Measurements from ENCODE around the gene EFCC1.

DNA sequence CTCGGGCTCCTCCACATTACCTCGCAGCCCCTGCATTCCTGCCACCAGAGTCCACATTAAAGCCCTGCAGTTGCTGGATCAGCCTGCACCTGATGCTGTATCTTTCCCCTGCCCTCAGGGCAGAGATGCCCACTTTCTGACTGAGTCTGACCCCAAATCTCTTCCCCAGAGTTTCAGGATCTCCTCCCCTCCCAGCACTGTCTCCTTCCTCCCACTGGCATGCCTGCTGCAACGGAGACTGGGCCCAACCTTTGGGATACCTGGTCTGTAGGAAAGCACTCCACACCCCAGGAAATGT is 38.9 kb downstream of the EFCC1 start:
- no peak for TF ChIP-seq ZNF8 (CRISPR knock-in tag; IDR thresholded peaks at IDR 0.05)
- TF ChIP-seq SNAI2 (CRISPR knock-in tag; IDR thresholded peaks at IDR 0.05): no peak
- TF ChIP-seq ZFP3 (CRISPR knock-in tag; IDR thresholded peaks at IDR 0.05): no peak
- TF ChIP-seq ZNF70 (CRISPR knock-in tag; IDR thresholded peaks at IDR 0.05): no peak
- TF ChIP-seq, protein P1, sequence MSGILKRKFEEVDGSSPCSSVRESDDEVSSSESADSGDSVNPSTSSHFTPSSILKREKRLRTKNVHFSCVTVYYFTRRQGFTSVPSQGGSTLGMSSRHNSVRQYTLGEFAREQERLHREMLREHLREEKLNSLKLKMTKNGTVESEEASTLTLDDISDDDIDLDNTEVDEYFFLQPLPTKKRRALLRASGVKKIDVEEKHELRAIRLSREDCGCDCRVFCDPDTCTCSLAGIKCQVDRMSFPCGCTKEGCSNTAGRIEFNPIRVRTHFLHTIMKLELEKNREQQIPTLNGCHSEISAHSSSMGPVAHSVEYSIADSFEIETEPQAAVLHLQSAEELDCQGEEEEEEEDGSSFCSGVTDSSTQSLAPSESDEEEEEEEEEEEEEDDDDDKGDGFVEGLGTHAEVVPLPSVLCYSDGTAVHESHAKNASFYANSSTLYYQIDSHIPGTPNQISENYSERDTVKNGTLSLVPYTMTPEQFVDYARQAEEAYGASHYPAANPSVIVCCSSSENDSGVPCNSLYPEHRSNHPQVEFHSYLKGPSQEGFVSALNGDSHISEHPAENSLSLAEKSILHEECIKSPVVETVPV (CRISPR knock-in tag; IDR thresholded peaks at IDR 0.05): no peak
- TF ChIP-seq, protein P2, sequence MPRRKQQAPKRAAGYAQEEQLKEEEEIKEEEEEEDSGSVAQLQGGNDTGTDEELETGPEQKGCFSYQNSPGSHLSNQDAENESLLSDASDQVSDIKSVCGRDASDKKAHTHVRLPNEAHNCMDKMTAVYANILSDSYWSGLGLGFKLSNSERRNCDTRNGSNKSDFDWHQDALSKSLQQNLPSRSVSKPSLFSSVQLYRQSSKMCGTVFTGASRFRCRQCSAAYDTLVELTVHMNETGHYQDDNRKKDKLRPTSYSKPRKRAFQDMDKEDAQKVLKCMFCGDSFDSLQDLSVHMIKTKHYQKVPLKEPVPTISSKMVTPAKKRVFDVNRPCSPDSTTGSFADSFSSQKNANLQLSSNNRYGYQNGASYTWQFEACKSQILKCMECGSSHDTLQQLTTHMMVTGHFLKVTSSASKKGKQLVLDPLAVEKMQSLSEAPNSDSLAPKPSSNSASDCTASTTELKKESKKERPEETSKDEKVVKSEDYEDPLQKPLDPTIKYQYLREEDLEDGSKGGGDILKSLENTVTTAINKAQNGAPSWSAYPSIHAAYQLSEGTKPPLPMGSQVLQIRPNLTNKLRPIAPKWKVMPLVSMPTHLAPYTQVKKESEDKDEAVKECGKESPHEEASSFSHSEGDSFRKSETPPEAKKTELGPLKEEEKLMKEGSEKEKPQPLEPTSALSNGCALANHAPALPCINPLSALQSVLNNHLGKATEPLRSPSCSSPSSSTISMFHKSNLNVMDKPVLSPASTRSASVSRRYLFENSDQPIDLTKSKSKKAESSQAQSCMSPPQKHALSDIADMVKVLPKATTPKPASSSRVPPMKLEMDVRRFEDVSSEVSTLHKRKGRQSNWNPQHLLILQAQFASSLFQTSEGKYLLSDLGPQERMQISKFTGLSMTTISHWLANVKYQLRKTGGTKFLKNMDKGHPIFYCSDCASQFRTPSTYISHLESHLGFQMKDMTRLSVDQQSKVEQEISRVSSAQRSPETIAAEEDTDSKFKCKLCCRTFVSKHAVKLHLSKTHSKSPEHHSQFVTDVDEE (CRISPR knock-in tag; IDR thresholded peaks at IDR 0.05): no peak
- TF ChIP-seq TCF4 (CRISPR knock-in tag; IDR thresholded peaks at IDR 0.05; ENCODE audit: borderline replicate concordance): no peak
- no peak for TF ChIP-seq ZFP30 (CRISPR knock-in tag; IDR thresholded peaks at IDR 0.05)
- TF ChIP-seq PPARA (CRISPR knock-in tag; IDR thresholded peaks at IDR 0.05; ENCODE audit: borderline replicate concordance): no peak
- TF ChIP-seq, protein P3, sequence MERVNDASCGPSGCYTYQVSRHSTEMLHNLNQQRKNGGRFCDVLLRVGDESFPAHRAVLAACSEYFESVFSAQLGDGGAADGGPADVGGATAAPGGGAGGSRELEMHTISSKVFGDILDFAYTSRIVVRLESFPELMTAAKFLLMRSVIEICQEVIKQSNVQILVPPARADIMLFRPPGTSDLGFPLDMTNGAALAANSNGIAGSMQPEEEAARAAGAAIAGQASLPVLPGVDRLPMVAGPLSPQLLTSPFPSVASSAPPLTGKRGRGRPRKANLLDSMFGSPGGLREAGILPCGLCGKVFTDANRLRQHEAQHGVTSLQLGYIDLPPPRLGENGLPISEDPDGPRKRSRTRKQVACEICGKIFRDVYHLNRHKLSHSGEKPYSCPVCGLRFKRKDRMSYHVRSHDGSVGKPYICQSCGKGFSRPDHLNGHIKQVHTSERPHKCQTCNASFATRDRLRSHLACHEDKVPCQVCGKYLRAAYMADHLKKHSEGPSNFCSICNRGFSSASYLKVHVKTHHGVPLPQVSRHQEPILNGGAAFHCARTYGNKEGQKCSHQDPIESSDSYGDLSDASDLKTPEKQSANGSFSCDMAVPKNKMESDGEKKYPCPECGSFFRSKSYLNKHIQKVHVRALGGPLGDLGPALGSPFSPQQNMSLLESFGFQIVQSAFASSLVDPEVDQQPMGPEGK (CRISPR knock-in tag; IDR thresholded peaks at IDR 0.05; ENCODE audit: borderline replicate concordance): no peak
- TF ChIP-seq GLIS3 (CRISPR knock-in tag; IDR thresholded peaks at IDR 0.05): no peak

All from SK-N-SH treated with all-trans-retinoic acid at 6 μM for 48 hours (cell line).